SK-N-SH (cell line): ENCODE results near the gene PCP4L1. TPM values are rescaled to one million over a fixed set of nuclear protein-coding genes. Genes with fewer than 3 reads are reported as not detected.

ENCODE experiments used
- CTCF ChIA-PET: fragments of 300-600, 350-600 bp; formaldehyde crosslinking; extraction: SDS; loops from one replicate; lab custom pipeline; 2021; lab: Yijun Ruan, JAX
- POLR2A ChIA-PET: fragments of 350-600 bp; sonication (Branson Sonifier 250); formaldehyde crosslinking; extraction: SDS; loops from one replicate; lab custom pipeline; 2020; ENCODE audit warnings: antibody characterized with exemption, inconsistent platforms; lab: Yijun Ruan, JAX
- DNase-seq: peaks from one replicate; pipeline ENCODE4 v3.0.0; 2012
- H2AFZ ChIP-seq: fragments of 200-600 bp; sonication (generic); 2 replicates; pipeline ENCODE4 v1.8.1; 2016; ENCODE audit warnings: antibody characterized with exemption, mild to moderate bottlenecking, low read depth
- H3F3A ChIP-seq: fragments of 200-600 bp; sonication (generic); replicated peaks from 2 replicates; pipeline ENCODE3; 2016; ENCODE audit warnings: antibody characterized with exemption, mild to moderate bottlenecking; ENCODE audit not compliant: insufficient read depth
- H3K27ac ChIP-seq, 2 experiments: fragments of 200-500 bp in 1 of 2; fragments of 200-600 bp in 1 of 2; sonication (Bioruptor generic) in 1 of 2; sonication (generic), shearing (Covaris generic) in 1 of 2; 2 replicates each; pipeline versions ENCODE4 v1.5.1 to v1.6.1; 2014 to 2016; ENCODE audit warnings: low read depth in 2 of 2, inconsistent platforms in 1 of 2, low read length in 1 of 2, mild to moderate bottlenecking in 1 of 2, mixed read lengths in 1 of 2
- H3K27me3 ChIP-seq: fragments of 200-600 bp; sonication (generic), shearing (Covaris generic); 2 replicates; pipeline ENCODE4 v1.6.1; 2016; ENCODE audit warnings: mixed run types; ENCODE audit not compliant: insufficient read depth
- H3K36me3 ChIP-seq, 2 experiments: fragments of 200-500 bp in 1 of 2; fragments of 200-600 bp in 1 of 2; sonication (Bioruptor generic) in 1 of 2; sonication (generic) in 1 of 2; replicated peaks in 1 of 2; 2 replicates each; pipeline versions ENCODE3 to v1.5.1; 2014 to 2016; ENCODE audit warnings: low read length in 1 of 2, mild to moderate bottlenecking in 1 of 2; ENCODE audit not compliant: insufficient read depth in 2 of 2, control insufficient read depth in 1 of 2
- H3K4me1 ChIP-seq, 2 experiments: fragments of 200-500 bp in 1 of 2; fragments of 200-600 bp in 1 of 2; sonication (Bioruptor generic) in 1 of 2; sonication (generic), shearing (Covaris generic) in 1 of 2; 2 replicates each; pipeline versions ENCODE4 v1.5.1 to v1.6.1; 2014 to 2016; ENCODE audit warnings: low read depth in 1 of 2, low read length in 1 of 2, mixed run types in 1 of 2; ENCODE audit not compliant: insufficient read depth in 2 of 2, control insufficient read depth in 1 of 2
- H3K4me2 ChIP-seq: fragments of 200-600 bp; sonication (generic), shearing (Covaris generic); 2 replicates; pipeline ENCODE4 v1.6.1; 2017; ENCODE audit warnings: mixed run types
- H3K4me3 ChIP-seq, 2 experiments: fragments of 200-500 bp in 1 of 2; fragments of 200-600 bp in 1 of 2; sonication (Bioruptor generic) in 1 of 2; sonication (generic), shearing (Covaris generic) in 1 of 2; 2 replicates each; pipeline versions ENCODE4 v1.5.1 to v1.8.1; 2014 to 2016; ENCODE audit warnings: low read depth in 2 of 2, inconsistent platforms in 1 of 2, low read length in 1 of 2, mild to moderate bottlenecking in 1 of 2, mixed read lengths in 1 of 2, moderate library complexity in 1 of 2
- H3K79me2 ChIP-seq: fragments of 200-600 bp; sonication (generic); 2 replicates; pipeline ENCODE4 v1.8.1; 2017; ENCODE audit warnings: mild to moderate bottlenecking; ENCODE audit not compliant: insufficient read depth
- H3K9ac ChIP-seq: fragments of 200-600 bp; sonication (generic); 2 replicates; pipeline ENCODE4 v1.6.1; 2017; ENCODE audit warnings: mixed run types
- H3K9me2 ChIP-seq: fragments of 200-600 bp; sonication (generic); 2 replicates; pipeline ENCODE4 v1.6.1; 2017; ENCODE audit warnings: mixed run types
- H3K9me3 ChIP-seq: fragments of 200-600 bp; sonication (generic); 2 replicates; pipeline ENCODE4 v1.6.1; 2017; ENCODE audit warnings: mixed run types, mild to moderate bottlenecking, moderate library complexity
- H4K20me1 ChIP-seq: fragments of 200-600 bp; sonication (generic); 2 replicates; pipeline ENCODE4 v1.6.1; 2017; ENCODE audit warnings: mild to moderate bottlenecking, mixed run types; ENCODE audit not compliant: insufficient read depth
- ELF1 ChIP-seq: IDR thresholded peaks from 2 replicates; pipeline ENCODE4 v1.4.0; 2012
- EP300 ChIP-seq, 2 experiments: IDR thresholded peaks; 2 replicates each; pipeline versions ENCODE4 v1.4.0 to v1.6.1; 2012; ENCODE audit warnings: borderline replicate concordance in 1 of 2, low read depth in 1 of 2, low read length in 1 of 2
- EZH2phosphoT487 ChIP-seq: fragments of 200-600 bp; sonication (generic); IDR thresholded peaks from 2 replicates; pipeline ENCODE4 v1.6.1; 2017; ENCODE audit warnings: low read depth, mixed run types, mild to moderate bottlenecking, antibody characterized with exemption, moderate library complexity, borderline replicate concordance
- FOSL2 ChIP-seq: IDR thresholded peaks from 2 replicates; pipeline ENCODE4 v1.4.0; 2012; ENCODE audit warnings: low read depth, mild to moderate bottlenecking, moderate library complexity, borderline replicate concordance
- FOXJ3 ChIP-seq: sonication (generic); formaldehyde crosslinking; IDR thresholded peaks from 2 replicates; pipeline ENCODE4 v1.5.1; 2020; ENCODE audit warnings: mild to moderate bottlenecking, missing genetic modification reagents
- FOXM1 ChIP-seq: IDR thresholded peaks from 2 replicates; pipeline ENCODE4 v1.4.0; 2012; ENCODE audit warnings: low read depth, mild to moderate bottlenecking
- GABPA ChIP-seq: IDR thresholded peaks from 2 replicates; pipeline ENCODE4 v1.4.0; 2012; ENCODE audit warnings: low read depth, mild to moderate bottlenecking
- MXI1 ChIP-seq: IDR thresholded peaks from 2 replicates; pipeline ENCODE4 v1.6.1; 2012; ENCODE audit warnings: mild to moderate bottlenecking, low read depth, low read length, improper control_type of control experiment
- NFIC ChIP-seq: IDR thresholded peaks from 2 replicates; pipeline ENCODE4 v1.4.0; 2012; ENCODE audit warnings: borderline replicate concordance
- NRF1 ChIP-seq: IDR thresholded peaks from 2 replicates; pipeline ENCODE4 v1.6.1; 2012; ENCODE audit warnings: low read depth, mild to moderate bottlenecking, low read length
- RAD21 ChIP-seq: IDR thresholded peaks from 2 replicates; pipeline ENCODE4 v1.6.1; 2012; ENCODE audit warnings: mild to moderate bottlenecking, low read length
- RFX5 ChIP-seq: IDR thresholded peaks from 2 replicates; pipeline ENCODE4 v1.6.1; 2012; ENCODE audit warnings: mild to moderate bottlenecking, improper control_type of control experiment, low read length
- RXRA ChIP-seq: IDR thresholded peaks from 2 replicates; pipeline ENCODE4 v1.4.0; 2012; ENCODE audit warnings: low read depth, mild to moderate bottlenecking, borderline replicate concordance
- SIN3A ChIP-seq: IDR thresholded peaks from 2 replicates; pipeline ENCODE4 v1.6.1; 2012; ENCODE audit warnings: low read depth, mild to moderate bottlenecking, low read length, moderate library complexity, borderline replicate concordance
- TAF1 ChIP-seq: IDR thresholded peaks from 2 replicates; pipeline ENCODE4 v1.6.1; 2012; ENCODE audit warnings: low read depth, mild to moderate bottlenecking, low read length, moderate library complexity, borderline replicate concordance
- TEAD4 ChIP-seq: IDR thresholded peaks from 2 replicates; pipeline ENCODE4 v1.4.0; 2012; ENCODE audit warnings: mild to moderate bottlenecking, borderline replicate concordance; ENCODE audit not compliant: insufficient read depth
- YY1 ChIP-seq: IDR thresholded peaks from 2 replicates; pipeline ENCODE4 v1.4.0; 2012; ENCODE audit warnings: low read depth, mild to moderate bottlenecking
- whole genome bisulfite sequencing: methylation state at CpG from one replicate; pipeline ENCODE4 v1.1.6; 2017; ENCODE audit warnings: low lambda C conversion rate; 5-methylcytosine and 5-hydroxymethylcytosine counted together
- polyA plus RNA-seq, 3 experiments: library from polyadenylated mRNA; depleted of rRNA; stranded (reverse); fragments of >200 nt; gene quantifications; 2 replicates each; pipeline ENCODE4 v1.2.3, GENCODE V29; 2012
- TF ChIP-seq, protein P1 (sequence below): fragments of 200-600 bp; sonication (generic); IDR thresholded peaks from 2 replicates; pipeline ENCODE4 v1.6.1; 2017; ENCODE audit warnings: antibody characterized with exemption, mild to moderate bottlenecking, moderate library complexity
- TF ChIP-seq, protein P2 (sequence below): IDR thresholded peaks from 2 replicates; pipeline ENCODE4 v1.4.0; 2012; ENCODE audit warnings: low read depth, borderline replicate concordance
- TF ChIP-seq, protein P3 (sequence below): IDR thresholded peaks from 2 replicates; pipeline ENCODE4 v1.4.0; 2012; ENCODE audit warnings: low read depth
- TF ChIP-seq, protein P4 (sequence below): fragments of 150-350 bp; IDR thresholded peaks from 2 replicates; pipeline ENCODE4 v1.6.1; 2016; ENCODE audit warnings: mild to moderate bottlenecking, low read depth, low read length
- TF ChIP-seq, protein P5 (sequence below): IDR thresholded peaks from 2 replicates; pipeline ENCODE4; 2012

PCP4L1 gene
- polyA plus RNA-seq, 1 of the 3 experiments (the other 2 are of a cell fraction) = not detected

DNA sequence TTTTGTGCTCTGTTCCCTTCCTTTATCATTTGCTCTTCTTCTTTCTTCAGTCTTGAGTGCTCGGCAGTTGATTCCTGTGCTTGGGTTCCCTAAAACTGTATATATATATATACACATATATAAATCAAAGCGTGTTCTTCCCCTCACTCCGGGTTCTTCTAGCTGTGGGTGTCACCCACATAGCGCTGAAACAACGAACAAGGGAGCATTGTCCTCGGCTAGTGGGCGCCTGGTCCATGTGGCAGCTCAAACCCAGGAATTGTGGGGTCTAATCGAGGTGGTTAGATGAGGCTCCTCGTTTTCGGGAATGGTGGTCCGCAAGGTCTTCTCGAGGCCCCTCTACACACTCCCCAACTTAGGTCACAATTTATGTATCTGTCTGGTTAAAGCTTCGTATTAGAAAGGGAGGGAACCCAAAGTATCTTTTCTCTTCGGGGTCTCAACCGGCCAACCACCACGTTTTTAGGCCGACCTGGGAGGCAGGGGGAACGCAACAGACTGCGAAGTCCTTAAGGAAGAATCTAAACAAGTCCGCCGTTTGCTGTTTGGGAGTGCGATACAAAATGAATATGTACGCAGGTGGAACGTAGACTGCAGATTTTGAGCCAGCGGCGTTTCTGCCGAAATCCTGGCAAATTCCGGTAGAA, 55.1 kb downstream of the PCP4L1 start (continued):
- TF ChIP-seq NRF1 (no peak), GABPA (no peak)

DNA sequence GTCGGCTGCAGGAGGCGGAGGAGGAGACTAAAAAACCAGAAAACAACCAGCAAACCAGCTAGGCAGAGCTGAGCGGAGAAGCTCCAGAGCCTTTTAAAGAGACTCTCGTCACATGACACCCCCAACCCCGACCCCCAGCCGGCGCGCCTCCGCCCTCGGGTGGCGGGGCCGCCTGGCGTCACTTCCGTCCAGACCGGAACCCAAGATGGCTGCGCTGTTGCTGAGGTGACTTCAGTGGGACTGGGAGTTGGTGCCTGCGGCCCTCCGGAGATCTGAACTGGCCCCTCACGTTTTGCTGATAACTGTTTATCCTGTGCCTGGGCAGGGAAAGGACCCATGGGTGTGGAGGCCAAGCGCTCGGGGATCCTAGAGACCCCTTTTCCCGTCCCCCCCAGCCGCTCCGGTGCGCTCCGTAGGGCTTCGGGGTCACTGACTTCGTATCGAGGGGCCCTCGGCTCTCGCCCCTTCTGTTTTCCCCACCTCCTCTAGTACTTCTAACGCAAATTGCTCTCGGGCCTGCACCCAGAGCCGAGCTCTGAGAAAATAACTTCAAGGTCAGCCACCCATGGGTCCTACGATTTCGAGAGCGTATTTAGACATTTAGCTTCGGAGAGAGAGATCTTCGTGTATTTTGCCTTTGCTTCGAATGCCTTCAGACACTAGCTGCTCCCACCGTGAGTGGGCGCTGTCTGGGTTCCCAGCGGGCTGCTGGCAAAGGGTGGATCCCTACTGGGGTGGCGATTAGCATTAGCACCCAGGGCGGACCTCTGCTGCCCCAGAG, 55.8 kb downstream of the PCP4L1 start, which contains the start of gene SDHC:
Gene SDHC (plus strand): TSS at position 181 of the 781 bp plus-strand sequence. CDS start 25 bp downstream, at position 206.
- ChIA-PET CTCF (interaction anchor here (0.7 to 2.7 kb wide), 12 partner anchors 9 to 122 kb away, joined by 3 to 13 read pairs (median 3); partner anchors contain the start of genes NDUFS2 and TOMM40L), POLR2A (interaction anchor here (0.7 to 2.0 kb wide), 3 partner anchors 9 to 112 kb away, joined by 3 to 16 read pairs (median 5); partner anchors contain the start of genes NDUFS2 and TOMM40L)
- peak within 1 kb of the TSS; percentile 97 for H2AFZ ChIP-seq
- H3K4me2 ChIP-seq = peak within 1 kb of the TSS; percentile 83
- H3K36me3 ChIP-seq = peaks cover 0 to 7% of the 10 kb centered on the region in 2 experiments
- H3K9ac ChIP-seq = peak within 1 kb of the TSS; percentile 91
- H3K9me2 ChIP-seq = no peaks in the 10 kb centered on the region
- peak; percentile 95 for DNase-seq
- H3K27ac ChIP-seq = peak within 1 kb of the TSS; percentile 89 to 91
- H3K4me3 ChIP-seq = peak within 1 kb of the TSS; percentile 81 to 92
- no peaks in the 10 kb centered on the region for H3K27me3 ChIP-seq
- no peaks in the 10 kb centered on the region for H4K20me1 ChIP-seq
- H3K79me2 ChIP-seq = peaks cover 37% of the 10 kb centered on the region
- H3F3A ChIP-seq = peaks cover 4% of the 10 kb centered on the region
- H3K4me1 ChIP-seq = peaks cover 0 to 12% of the 10 kb centered on the region in 2 experiments; a peak in 2 of 4 replicates
- no peaks in the 10 kb centered on the region for H3K9me3 ChIP-seq
- 1% methylated on average over 31 of the region's 45 CpGs for WGBS
- TF ChIP-seq FOSL2 = no peak
- TF ChIP-seq RXRA = no peak
- TF ChIP-seq MXI1 = peak; percentile 63; the same call in 1 of the 2 replicates
- TF ChIP-seq FOXM1 = no peak
- TF ChIP-seq RAD21 = no peak
- TF ChIP-seq, protein P1, sequence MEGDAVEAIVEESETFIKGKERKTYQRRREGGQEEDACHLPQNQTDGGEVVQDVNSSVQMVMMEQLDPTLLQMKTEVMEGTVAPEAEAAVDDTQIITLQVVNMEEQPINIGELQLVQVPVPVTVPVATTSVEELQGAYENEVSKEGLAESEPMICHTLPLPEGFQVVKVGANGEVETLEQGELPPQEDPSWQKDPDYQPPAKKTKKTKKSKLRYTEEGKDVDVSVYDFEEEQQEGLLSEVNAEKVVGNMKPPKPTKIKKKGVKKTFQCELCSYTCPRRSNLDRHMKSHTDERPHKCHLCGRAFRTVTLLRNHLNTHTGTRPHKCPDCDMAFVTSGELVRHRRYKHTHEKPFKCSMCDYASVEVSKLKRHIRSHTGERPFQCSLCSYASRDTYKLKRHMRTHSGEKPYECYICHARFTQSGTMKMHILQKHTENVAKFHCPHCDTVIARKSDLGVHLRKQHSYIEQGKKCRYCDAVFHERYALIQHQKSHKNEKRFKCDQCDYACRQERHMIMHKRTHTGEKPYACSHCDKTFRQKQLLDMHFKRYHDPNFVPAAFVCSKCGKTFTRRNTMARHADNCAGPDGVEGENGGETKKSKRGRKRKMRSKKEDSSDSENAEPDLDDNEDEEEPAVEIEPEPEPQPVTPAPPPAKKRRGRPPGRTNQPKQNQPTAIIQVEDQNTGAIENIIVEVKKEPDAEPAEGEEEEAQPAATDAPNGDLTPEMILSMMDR = peak; percentile 62
- no peak for TF ChIP-seq FOXJ3 (CRISPR knock-in tag)
- TF ChIP-seq, protein P2, sequence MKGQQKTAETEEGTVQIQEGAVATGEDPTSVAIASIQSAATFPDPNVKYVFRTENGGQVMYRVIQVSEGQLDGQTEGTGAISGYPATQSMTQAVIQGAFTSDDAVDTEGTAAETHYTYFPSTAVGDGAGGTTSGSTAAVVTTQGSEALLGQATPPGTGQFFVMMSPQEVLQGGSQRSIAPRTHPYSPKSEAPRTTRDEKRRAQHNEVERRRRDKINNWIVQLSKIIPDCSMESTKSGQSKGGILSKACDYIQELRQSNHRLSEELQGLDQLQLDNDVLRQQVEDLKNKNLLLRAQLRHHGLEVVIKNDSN = peak; percentile 93
- TF ChIP-seq EZH2phosphoT487 = no peak
- TF ChIP-seq ELF1 = peak; percentile 36; the same call in 1 of the 2 replicates
- no peak for TF ChIP-seq TEAD4
- TF ChIP-seq RFX5 = peak; percentile 11; the same call in 1 of the 2 replicates
- TF ChIP-seq, protein P3, sequence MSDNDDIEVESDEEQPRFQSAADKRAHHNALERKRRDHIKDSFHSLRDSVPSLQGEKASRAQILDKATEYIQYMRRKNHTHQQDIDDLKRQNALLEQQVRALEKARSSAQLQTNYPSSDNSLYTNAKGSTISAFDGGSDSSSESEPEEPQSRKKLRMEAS = peak; percentile 67
- TF ChIP-seq, protein P4, sequence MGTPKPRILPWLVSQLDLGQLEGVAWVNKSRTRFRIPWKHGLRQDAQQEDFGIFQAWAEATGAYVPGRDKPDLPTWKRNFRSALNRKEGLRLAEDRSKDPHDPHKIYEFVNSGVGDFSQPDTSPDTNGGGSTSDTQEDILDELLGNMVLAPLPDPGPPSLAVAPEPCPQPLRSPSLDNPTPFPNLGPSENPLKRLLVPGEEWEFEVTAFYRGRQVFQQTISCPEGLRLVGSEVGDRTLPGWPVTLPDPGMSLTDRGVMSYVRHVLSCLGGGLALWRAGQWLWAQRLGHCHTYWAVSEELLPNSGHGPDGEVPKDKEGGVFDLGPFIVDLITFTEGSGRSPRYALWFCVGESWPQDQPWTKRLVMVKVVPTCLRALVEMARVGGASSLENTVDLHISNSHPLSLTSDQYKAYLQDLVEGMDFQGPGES = no peak
- TF ChIP-seq YY1 = peak; percentile 96
- TF ChIP-seq, protein P5, sequence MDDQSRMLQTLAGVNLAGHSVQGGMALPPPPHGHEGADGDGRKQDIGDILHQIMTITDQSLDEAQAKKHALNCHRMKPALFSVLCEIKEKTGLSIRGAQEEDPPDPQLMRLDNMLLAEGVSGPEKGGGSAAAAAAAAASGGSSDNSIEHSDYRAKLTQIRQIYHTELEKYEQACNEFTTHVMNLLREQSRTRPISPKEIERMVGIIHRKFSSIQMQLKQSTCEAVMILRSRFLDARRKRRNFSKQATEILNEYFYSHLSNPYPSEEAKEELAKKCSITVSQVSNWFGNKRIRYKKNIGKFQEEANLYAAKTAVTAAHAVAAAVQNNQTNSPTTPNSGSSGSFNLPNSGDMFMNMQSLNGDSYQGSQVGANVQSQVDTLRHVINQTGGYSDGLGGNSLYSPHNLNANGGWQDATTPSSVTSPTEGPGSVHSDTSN = peak; percentile 28; the same call in 1 of the 2 replicates
- peak; percentile 92 for TF ChIP-seq TAF1
- TF ChIP-seq EP300 (IDR thresholded peaks at IDR 0.05; ENCODE audit: borderline replicate concordance in 1 of 2, low read depth in 1 of 2, low read length in 1 of 2) = peak in 1 of 2 experiments; percentile 47; a peak in 1 of 4 replicates
- 0 out of 2 replicates have a peak, but pooled peaks have one; percentile 69 for TF ChIP-seq SIN3A
- no peak for TF ChIP-seq NFIC
